Epithelial cell of esophagus (primary cell): ENCODE results near the gene UNC5C.

Experiments used
- DNase-seq: peaks from one replicate; pipeline ENCODE4 v3.0.0; 2010; ENCODE audit warnings: low read depth
- H3K4me3 ChIP-seq: 2 replicates; pipeline ENCODE4 v1.5.1; 2011; ENCODE audit warnings: mild to moderate bottlenecking, low read length, control low read depth
- TF ChIP-seq, protein P1 (sequence below): IDR thresholded peaks from 2 replicates; pipeline ENCODE4 v1.5.1; 2011; ENCODE audit warnings: low read depth, mild to moderate bottlenecking, low read length, control low read depth, inconsistent platforms; ENCODE audit not compliant: insufficient read depth; ENCODE audit errors: missing control alignments

Gene UNC5C

DNA sequence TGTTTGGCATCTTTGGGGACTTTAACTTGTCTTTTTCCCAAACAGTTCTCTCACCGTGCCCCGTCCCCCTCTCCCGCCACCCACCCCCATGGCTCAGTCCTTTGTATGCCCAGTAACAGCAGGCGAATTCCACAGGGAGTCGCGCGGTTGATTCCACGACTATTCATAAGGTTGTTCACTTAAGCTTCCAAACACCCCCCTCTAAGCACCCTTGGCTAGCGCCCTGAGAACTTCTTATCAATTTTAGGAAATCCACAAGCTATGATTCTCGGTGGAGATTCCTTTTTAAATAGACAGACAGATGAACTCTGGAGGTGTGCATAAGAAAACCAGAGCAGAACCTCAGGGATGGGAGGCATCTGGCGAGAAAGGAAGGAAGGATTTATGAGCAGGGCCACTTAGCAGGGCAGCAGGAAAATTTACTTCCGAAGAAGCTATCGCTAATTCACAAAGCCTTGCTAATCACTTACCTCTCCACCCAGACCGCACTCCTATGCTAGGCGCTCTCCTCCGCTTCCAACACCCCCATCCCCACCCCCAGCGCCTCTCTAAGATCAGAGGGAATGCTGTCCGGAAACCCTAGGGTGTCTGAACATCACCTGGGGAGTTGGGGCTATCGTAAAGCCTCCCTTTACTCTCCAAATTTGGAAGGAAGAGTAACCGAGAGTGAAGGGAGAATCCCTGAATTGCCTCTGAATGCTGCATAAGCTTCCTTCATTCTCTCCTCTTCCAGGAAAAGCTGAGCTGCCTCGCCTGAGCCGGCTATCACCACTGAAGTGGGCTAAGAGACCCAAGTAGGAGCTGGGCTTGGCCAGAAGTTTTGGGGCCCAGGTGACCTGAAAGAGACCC lies 1.7 kb downstream of the UNC5C start:
- H3K4me3 ChIP-seq = no peak overlapping the region
- TF ChIP-seq, protein P1, sequence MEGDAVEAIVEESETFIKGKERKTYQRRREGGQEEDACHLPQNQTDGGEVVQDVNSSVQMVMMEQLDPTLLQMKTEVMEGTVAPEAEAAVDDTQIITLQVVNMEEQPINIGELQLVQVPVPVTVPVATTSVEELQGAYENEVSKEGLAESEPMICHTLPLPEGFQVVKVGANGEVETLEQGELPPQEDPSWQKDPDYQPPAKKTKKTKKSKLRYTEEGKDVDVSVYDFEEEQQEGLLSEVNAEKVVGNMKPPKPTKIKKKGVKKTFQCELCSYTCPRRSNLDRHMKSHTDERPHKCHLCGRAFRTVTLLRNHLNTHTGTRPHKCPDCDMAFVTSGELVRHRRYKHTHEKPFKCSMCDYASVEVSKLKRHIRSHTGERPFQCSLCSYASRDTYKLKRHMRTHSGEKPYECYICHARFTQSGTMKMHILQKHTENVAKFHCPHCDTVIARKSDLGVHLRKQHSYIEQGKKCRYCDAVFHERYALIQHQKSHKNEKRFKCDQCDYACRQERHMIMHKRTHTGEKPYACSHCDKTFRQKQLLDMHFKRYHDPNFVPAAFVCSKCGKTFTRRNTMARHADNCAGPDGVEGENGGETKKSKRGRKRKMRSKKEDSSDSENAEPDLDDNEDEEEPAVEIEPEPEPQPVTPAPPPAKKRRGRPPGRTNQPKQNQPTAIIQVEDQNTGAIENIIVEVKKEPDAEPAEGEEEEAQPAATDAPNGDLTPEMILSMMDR = no peak
- DNase-seq = no peak

DNA sequence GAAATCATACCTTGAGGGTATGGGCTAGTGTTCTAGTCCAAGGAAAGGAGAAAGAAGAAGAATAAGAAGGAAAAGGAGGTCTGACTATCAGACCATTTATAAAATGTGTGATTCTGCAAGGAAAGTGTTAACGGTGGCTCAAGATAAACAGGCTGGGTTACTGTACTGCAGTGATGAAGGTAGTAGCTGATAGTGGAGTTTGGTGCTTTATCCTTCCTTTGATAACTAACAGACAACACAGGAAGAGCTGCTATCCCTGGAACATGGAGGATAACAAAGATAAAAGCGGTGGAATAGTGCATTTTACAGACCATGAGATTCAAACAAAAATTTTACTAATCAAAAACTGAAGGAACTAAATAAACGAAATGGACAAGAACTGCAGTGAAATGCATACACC lies 2.6 kb downstream of the UNC5C start:
- TF ChIP-seq, protein P1 = no peak
- no peak overlapping the region for H3K4me3 ChIP-seq
- DNase-seq = no peak

DNA sequence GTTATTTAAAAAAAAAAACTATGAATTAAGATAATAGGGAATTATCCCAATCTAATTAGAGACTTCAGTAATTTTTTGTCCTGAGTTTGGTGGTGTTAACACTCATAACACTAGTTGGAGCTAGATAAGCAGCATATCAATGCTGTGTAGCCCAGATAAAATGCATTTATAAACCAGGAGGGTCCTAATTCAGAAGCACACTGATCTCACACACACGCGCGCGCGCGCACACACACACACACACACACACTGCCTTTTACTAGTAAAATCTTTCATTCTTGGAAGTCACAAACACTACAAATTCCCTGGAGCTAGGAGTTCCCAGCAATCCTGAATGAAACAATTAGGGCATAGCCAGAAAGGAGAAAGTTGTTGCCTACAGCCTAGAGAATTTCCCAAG lies 3.2 kb downstream of the UNC5C start:
- DNase-seq = no peak
- TF ChIP-seq, protein P1 = no peak
- no peak overlapping the region for H3K4me3 ChIP-seq

DNA sequence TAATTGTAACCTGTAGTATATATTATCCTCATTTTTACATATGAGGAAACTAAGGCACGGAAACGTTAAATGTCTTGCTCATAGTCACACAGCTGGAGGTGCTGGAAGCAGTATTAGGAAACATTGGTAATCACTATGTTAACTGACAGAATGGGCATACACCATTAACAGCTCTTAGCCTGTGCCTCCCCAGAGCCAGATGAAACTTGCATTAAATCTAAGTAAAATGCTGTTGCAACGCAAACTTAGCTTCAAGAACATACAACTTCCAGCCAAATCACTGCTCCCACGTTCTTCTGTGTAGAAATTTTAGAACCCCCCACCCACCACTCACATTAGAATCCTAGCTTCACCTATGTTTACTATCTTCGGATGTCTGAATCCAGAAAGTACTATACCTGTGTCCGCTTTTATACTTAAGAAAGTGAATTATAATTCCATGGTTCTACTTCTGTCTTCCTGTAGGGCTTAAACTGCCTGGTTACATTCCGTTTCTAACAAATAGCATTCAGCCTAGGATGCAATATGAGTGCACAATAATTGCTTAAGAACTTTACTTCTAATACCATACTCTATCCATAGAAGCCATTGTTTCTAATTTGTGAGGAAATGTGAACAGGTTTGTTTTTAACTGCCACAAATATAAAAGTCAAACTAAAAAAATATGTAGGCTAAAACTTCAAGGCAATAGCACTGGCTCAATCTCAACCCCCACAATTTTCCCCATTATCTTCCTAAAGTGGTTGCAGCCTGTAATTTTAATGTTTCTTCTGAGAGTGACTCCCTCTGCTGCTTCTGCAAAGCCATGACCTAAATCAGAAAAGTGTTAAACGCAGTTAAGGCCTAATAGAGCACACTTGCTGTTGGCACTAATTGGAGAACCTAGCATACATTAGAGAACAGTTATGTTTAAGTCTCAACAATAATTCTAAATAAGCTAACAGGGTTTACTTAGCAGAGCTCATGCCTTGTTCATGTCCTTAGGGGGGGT lies 4.4 kb downstream of the UNC5C start:
- no peak overlapping the region for H3K4me3 ChIP-seq
- TF ChIP-seq, protein P1 = peak; percentile 7
- DNase-seq = no peak

DNA sequence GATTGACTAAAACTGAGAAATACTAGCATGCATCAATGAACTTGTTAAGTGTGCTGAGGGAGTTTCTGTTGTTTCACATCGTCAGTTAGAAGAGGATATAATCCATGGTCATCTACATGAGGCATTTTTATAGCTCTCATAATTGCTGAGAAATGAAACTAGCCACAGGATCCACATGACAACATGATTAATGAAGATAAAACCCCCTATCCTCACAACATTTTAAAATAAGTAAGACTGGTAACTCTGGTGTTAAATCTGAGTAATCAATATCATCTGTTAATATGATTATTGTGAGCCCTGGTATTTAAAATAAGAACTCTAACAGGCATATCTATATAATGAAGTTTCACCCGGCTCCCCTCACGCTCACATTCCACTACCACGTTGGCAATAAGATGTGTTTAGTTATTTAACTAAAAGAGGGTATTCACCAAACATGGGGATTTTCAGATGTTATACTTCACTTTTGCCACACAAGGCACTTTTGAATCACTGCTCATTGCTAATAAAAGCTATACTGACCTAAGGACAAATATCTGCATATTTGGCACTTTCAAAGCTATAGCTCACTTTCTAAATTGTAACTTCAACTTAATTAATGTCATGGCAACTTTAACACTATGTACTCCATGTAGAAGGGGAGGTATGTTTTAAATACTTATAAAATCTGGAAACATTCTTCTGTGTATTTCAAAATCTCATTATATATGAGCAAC lies 6.7 kb downstream of the UNC5C start:
- TF ChIP-seq, protein P1 = no peak
- no peak for DNase-seq
- no peak overlapping the region for H3K4me3 ChIP-seq

DNA sequence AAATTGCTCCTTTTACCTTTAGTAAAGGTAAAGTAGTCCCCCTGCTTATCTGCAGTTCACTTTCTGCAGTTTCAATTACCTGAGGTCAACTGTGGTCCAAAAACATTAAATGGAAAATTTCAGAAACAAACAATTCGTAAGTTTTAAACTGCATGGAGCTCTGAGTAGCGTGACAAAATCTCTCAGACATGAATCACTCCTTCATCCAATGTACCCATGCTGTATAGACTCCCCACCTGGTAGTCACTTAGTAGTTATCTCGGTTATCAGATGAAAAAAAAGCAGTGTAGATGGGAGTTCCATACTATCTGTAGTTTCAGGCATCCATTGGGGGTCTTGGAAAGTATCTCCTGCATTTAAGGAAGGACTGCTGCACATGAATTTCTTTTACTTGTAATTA lies 7.7 kb downstream of the UNC5C start:
- no peak for DNase-seq
- TF ChIP-seq, protein P1 = no peak
- H3K4me3 ChIP-seq = no peak overlapping the region
